PC-9 (cell line): ENCODE results near the gene ECSCR. TPM values are rescaled to one million over a fixed set of nuclear protein-coding genes. Genes with fewer than 3 reads are reported as not detected.

Source experiments
- BruUV-seq: library from RNA; stranded (reverse); fragments of 400-500 nt; replicated peaks from 2 replicates; lab custom pipeline; 2021; lab: Mats Ljungman, UMichigan
- CTCF ChIA-PET: fragments of 300-600 bp; sonication (Branson Sonifier 250); formaldehyde crosslinking; loops from one replicate; lab custom pipeline; 2022; ENCODE audit warnings: antibody characterized with exemption; lab: Charles Lee
- POLR2A ChIA-PET: fragments of 300-600 bp; sonication (Branson Sonifier 250); formaldehyde crosslinking; loops from one replicate; lab custom pipeline; 2022; ENCODE audit warnings: antibody characterized with exemption; ENCODE audit not compliant: unreplicated experiment; lab: Charles Lee
- DNase-seq, 2 experiments: peaks; one replicate each; pipeline versions ENCODE4 v3.0.0 to v3.0.0-alpha.2; 2015 to 2022; ENCODE audit warnings: mixed read lengths in 1 of 2
- H2AFZ ChIP-seq: fragments of 200-600 bp; sonication (generic); 2 replicates; pipeline ENCODE4 v1.8.1; 2017; ENCODE audit warnings: antibody characterized with exemption
- H3F3A ChIP-seq: fragments of 200-600 bp; sonication (generic); 2 replicates; pipeline ENCODE4 v1.8.1; 2017; ENCODE audit warnings: antibody characterized with exemption, mild to moderate bottlenecking, low read depth; ENCODE audit not compliant: insufficient read depth
- H3K27ac ChIP-seq: fragments of 200-600 bp; sonication (generic); 2 replicates; pipeline ENCODE4 v1.6.1; 2016; ENCODE audit warnings: mixed run types
- H3K27me3 ChIP-seq: fragments of 200-600 bp; sonication (generic); 2 replicates; pipeline ENCODE4 v1.6.1; 2016; ENCODE audit warnings: low read depth, mixed run types; ENCODE audit not compliant: insufficient read depth
- H3K36me3 ChIP-seq: fragments of 200-600 bp; sonication (generic); 2 replicates; pipeline ENCODE4 v1.6.1; 2016; ENCODE audit warnings: low read depth, mixed run types
- H3K4me1 ChIP-seq: fragments of 200-600 bp; sonication (generic); replicated peaks from 2 replicates; pipeline ENCODE4 v1.6.1; 2016; ENCODE audit warnings: mixed run types; ENCODE audit not compliant: insufficient read depth
- H3K4me2 ChIP-seq: fragments of 200-600 bp; sonication (generic); 2 replicates; pipeline ENCODE4 v1.6.1; 2017; ENCODE audit warnings: mixed run types
- H3K4me3 ChIP-seq: fragments of 200-600 bp; sonication (generic); 2 replicates; pipeline ENCODE4 v1.6.1; 2016; ENCODE audit warnings: mixed run types
- H3K79me2 ChIP-seq: fragments of 200-600 bp; sonication (generic); 2 replicates; pipeline ENCODE4 v1.6.1; 2017; ENCODE audit warnings: low read depth, mixed run types
- H3K9me2 ChIP-seq: fragments of 200-600 bp; sonication (generic); 2 replicates; pipeline ENCODE4 v1.8.1; 2017; ENCODE audit warnings: mild to moderate bottlenecking; ENCODE audit not compliant: insufficient read depth
- H3K9me3 ChIP-seq: fragments of 200-600 bp; sonication (generic); 2 replicates; pipeline ENCODE4 v1.8.1; 2016; ENCODE audit warnings: low read depth; ENCODE audit not compliant: insufficient read depth
- H4K20me1 ChIP-seq: fragments of 200-600 bp; sonication (generic); 2 replicates; pipeline ENCODE4 v1.8.1; 2017; ENCODE audit not compliant: insufficient read depth
- CTCF ChIP-seq: fragments of 200-600 bp; sonication (generic); conservative IDR thresholded peaks from 2 replicates; pipeline ENCODE4 v1.6.1; 2017; ENCODE audit warnings: mixed run types, antibody characterized with exemption, mild to moderate bottlenecking, moderate library complexity
- EZH2 ChIP-seq: fragments of 200-600 bp; sonication (generic); IDR thresholded peaks from 2 replicates; pipeline ENCODE4 v1.8.0; 2017; ENCODE audit warnings: antibody characterized with exemption, low read depth
- intact Hi-C: fragments of 100-400 bp; cut with micrococcal nuclease; formaldehyde crosslinking; loops from one replicate; pipeline ENCODE4 v1.10.0; 2022; ENCODE audit not compliant: unreplicated experiment
- total RNA-seq: library from RNA; stranded (reverse); gene quantifications from 2 replicates; pipeline ENCODE4 v1.2.3, GENCODE V29; 2021

Gene ECSCR
- total RNA-seq, 1 experiment from 2014 or later = not detected

GRCh38 chr5:139418793-139419192 is 43.8 kb downstream of the ECSCR start:
- no peaks in the 10 kb centered on the region for H3K9me3 ChIP-seq
- H3K4me3 ChIP-seq = no peak overlapping the region
- intact Hi-C loops = no loop called here
- no peak overlapping the region for H3K4me2 ChIP-seq
- no peak for DNase-seq
- ChIA-PET POLR2A (no interaction called here), CTCF (interaction anchor here (0.5 kb wide), 2 partner anchors 61 to 96 kb away, joined by 4 to 9 read pairs; no protein-coding TSS in a partner anchor)
- no peaks in the 10 kb centered on the region for H3K79me2 ChIP-seq
- BruUV-seq = no TSS peak
- no peaks in the 10 kb centered on the region for H3K4me1 ChIP-seq
- H4K20me1 ChIP-seq = no peaks in the 10 kb centered on the region
- 0 out of 2 replicates have a peak, but pooled peaks cover 3% of the 10 kb centered on the region for H3F3A ChIP-seq
- TF ChIP-seq CTCF = no peak
- TF ChIP-seq EZH2 = no peak
- H3K9me2 ChIP-seq = no peaks in the 10 kb centered on the region
- H3K27ac ChIP-seq = no peak overlapping the region
- H3K27me3 ChIP-seq = no peaks in the 10 kb centered on the region
- no peak overlapping the region for H2AFZ ChIP-seq
- no peaks in the 10 kb centered on the region for H3K36me3 ChIP-seq

GRCh38 chr5:139417214-139417613 is 45.3 kb downstream of the ECSCR start:
- H3K4me1 ChIP-seq = no peaks in the 10 kb centered on the region
- H3K27ac ChIP-seq = no peak overlapping the region
- no peaks in the 10 kb centered on the region for H3K9me3 ChIP-seq
- H3K36me3 ChIP-seq = no peaks in the 10 kb centered on the region
- no peaks in the 10 kb centered on the region for H3F3A ChIP-seq
- CTCF ChIA-PET = interaction anchor here (0.6 kb wide), 1 partner anchor 219 kb away, joined by 3 read pairs; no protein-coding TSS in a partner anchor
- H3K9me2 ChIP-seq = no peaks in the 10 kb centered on the region
- TF ChIP-seq CTCF = no peak
- no peak for TF ChIP-seq EZH2
- no peaks in the 10 kb centered on the region for H4K20me1 ChIP-seq
- H3K4me3 ChIP-seq = no peak overlapping the region
- BruUV-seq = no TSS peak
- no peak for DNase-seq
- POLR2A ChIA-PET = interaction anchor here (0.7 kb wide), 1 partner anchor 43 kb away, joined by 29 read pairs; no protein-coding TSS in a partner anchor
- no peak overlapping the region for H2AFZ ChIP-seq
- H3K27me3 ChIP-seq = no peaks in the 10 kb centered on the region
- intact Hi-C loops = no loop called here
- H3K79me2 ChIP-seq = no peaks in the 10 kb centered on the region
- H3K4me2 ChIP-seq = no peak overlapping the region

GRCh38 chr5:139416651-139417050 is 45.9 kb downstream of the ECSCR start:
- intact Hi-C loops = no loop called here
- Histone ChIP-seq H3K9me2 (no peaks in the 10 kb centered on the region), H3K36me3 (no peaks in the 10 kb centered on the region), H3K4me1 (no peaks in the 10 kb centered on the region), H3K4me2 (no peak overlapping the region), H3K79me2 (no peaks in the 10 kb centered on the region), H3K4me3 (no peak overlapping the region), H3K9me3 (no peaks in the 10 kb centered on the region), H3K27ac (no peak overlapping the region), H4K20me1 (no peaks in the 10 kb centered on the region), H3K27me3 (no peaks in the 10 kb centered on the region), H3F3A (no peaks in the 10 kb centered on the region), H2AFZ (no peak overlapping the region)
- ChIA-PET POLR2A (interaction anchor here (0.6 kb wide), 1 partner anchor 90 kb away, joined by 4 read pairs; no protein-coding TSS in a partner anchor), CTCF (no interaction called here)
- TF ChIP-seq CTCF (no peak), EZH2 (no peak)
- BruUV-seq = no TSS peak
- no peak for DNase-seq
